Tibial nerve (tissue), 4 donors: Measurements from ENCODE around the gene WIZ. TPM values are rescaled to one million over a fixed set of nuclear protein-coding genes. Genes with fewer than 3 reads are reported as not detected.

Source experiments
- DNase-seq, 2 donors: peaks; one replicate each; pipeline ENCODE4 v3.0.0-alpha.2; 2019; ENCODE audit warnings: low spot score in 2 of 2
- H3K27ac ChIP-seq, 4 donors: fragments of 200-600 bp; sonication (generic) in 3 of 4; one replicate each; pipeline ENCODE4 v1.5.1; 2017 to 2019; ENCODE audit warnings: mild to moderate bottlenecking in 1 of 4
- H3K27me3 ChIP-seq, 2 donors: fragments of 200-600 bp; sonication (generic) in 1 of 2; one replicate each; pipeline versions ENCODE4 v1.5.1 to v1.6.0; 2017 to 2019
- H3K36me3 ChIP-seq, 3 donors: fragments of 200-600 bp; sonication (generic); one replicate each; pipeline ENCODE4 v1.5.1; 2018 to 2019
- H3K4me1 ChIP-seq, 4 donors: fragments of 200-600 bp; sonication (generic) in 3 of 4; one replicate each; pipeline ENCODE4 v1.5.1; 2017 to 2019
- H3K4me3 ChIP-seq, 4 donors: fragments of 200-600 bp; sonication (generic) in 3 of 4; one replicate each; pipeline ENCODE4 v1.5.1; 2017 to 2019; ENCODE audit warnings: mild to moderate bottlenecking in 1 of 4, moderate library complexity in 1 of 4
- H3K9me3 ChIP-seq, 4 donors: fragments of 200-600 bp; sonication (generic) in 3 of 4; one replicate each; pipeline ENCODE4 v1.5.1; 2017 to 2019
- CTCF ChIP-seq, 5 experiments: fragments of 200-600 bp in 3 of 5; fragments of 450-650 bp in 2 of 5; sonication (generic) in 3 of 5; IDR thresholded peaks; one replicate each; pipeline ENCODE4 v1.5.1; 2016 to 2019; ENCODE audit warnings: antibody characterized with exemption in 5 of 5, mild to moderate bottlenecking in 3 of 5, moderate library complexity in 2 of 5
- EP300 ChIP-seq, 2 donors: sonication (generic); formaldehyde crosslinking; IDR thresholded peaks; one replicate each; pipeline ENCODE4 v1.6.1; 2017; ENCODE audit warnings: antibody characterized with exemption in 2 of 2, mild to moderate bottlenecking in 1 of 2
- POLR2A ChIP-seq, 2 donors: fragments of 450-650 bp; IDR thresholded peaks; one replicate each; pipeline ENCODE4 v1.6.1; 2017; ENCODE audit warnings: antibody characterized with exemption in 2 of 2, mild to moderate bottlenecking in 2 of 2, moderate library complexity in 2 of 2
- WGBS, 2 donors: methylation state at CpG; one replicate each; pipeline ENCODE4 v1.1.5; 2018; 5-methylcytosine and 5-hydroxymethylcytosine counted together
- total RNA-seq, 4 donors: library from RNA; depleted of rRNA; stranded (reverse); fragments of >200 nt; gene quantifications; one replicate each; pipeline ENCODE4 v1.1.0, GENCODE V29; 2016

Gene WIZ
- total RNA-seq, 4 donors from 2014 or later = 31.5 to 108 (median 46.3) TPM

DNA sequence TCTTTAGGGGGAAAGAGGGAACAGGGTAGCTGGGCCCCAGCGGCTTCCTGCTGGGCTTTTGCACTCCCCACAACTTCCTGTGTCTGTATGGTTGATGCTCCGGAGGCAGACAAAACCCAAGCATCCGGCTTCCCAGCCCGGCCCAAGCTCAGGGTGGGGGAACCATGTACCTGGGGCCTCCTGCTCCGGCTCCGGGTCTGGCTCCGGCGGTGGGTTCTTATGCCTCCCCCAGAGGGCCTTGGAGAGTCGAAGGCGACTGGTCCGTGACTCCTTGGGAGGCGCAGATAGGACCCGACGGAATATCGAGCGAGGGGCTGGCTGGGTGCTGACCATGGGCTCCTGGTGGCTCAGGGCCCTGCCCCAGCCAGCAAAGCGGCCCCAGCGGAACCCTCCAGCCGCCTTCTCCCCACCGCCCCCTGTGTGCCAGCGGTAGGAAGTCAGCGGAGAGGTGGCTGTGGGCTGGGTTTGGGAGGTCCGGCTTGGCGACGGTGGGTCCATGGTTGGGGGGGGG is 14.2 kb upstream of the WIZ start:
- Histone ChIP-seq H3K4me3 (peak overlapping the region; percentile 14 to 53 (median 32)), H3K27me3 (peaks cover 0 to 59% of the 10 kb centered on the region in 2 donors), H3K36me3 (no peaks in the 10 kb centered on the region), H3K4me1 (no peaks in the 10 kb centered on the region), H3K27ac (peak overlapping the region in 1 of 4 donors; percentile 79), H3K9me3 (no peaks in the 10 kb centered on the region)
- TF ChIP-seq EP300 (IDR thresholded peaks at IDR 0.05) = no peak
- TF ChIP-seq CTCF (IDR thresholded peaks at IDR 0.05) = no peak
- TF ChIP-seq POLR2A (IDR thresholded peaks at IDR 0.05) = no peak
- WGBS, 2 donors = 63 to 65% methylated on average over 2 to 10 of the region's 25 CpGs
- DNase-seq = no peak

DNA sequence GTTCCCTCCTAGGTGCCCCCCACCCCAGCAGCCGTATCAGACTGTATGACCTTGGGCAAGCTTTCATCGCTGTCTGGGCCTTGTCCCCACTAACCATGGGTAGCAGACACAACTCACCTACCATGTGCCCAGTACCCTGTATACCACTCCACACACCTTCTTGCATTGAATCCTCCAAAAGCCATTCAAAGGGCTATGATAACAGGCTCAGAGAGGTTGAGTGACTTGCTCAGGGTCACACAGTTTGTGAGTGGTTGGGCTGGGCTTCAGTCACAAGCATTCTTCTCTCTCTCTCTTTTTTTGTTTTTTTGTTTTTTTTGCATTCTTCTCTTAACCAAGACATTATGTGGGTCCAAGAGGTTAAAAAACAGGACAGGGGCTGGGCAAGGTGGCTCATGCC is 11.9 kb upstream of the WIZ start:
- H3K27me3 ChIP-seq = peaks cover 0 to 56% of the 10 kb centered on the region in 2 donors
- 63 to 83% methylated on average over 2 of the region's 2 CpGs for WGBS, 2 donors
- no peak for TF ChIP-seq POLR2A (IDR thresholded peaks at IDR 0.05)
- no peak for TF ChIP-seq CTCF (IDR thresholded peaks at IDR 0.05)
- TF ChIP-seq EP300 (IDR thresholded peaks at IDR 0.05) = no peak

DNA sequence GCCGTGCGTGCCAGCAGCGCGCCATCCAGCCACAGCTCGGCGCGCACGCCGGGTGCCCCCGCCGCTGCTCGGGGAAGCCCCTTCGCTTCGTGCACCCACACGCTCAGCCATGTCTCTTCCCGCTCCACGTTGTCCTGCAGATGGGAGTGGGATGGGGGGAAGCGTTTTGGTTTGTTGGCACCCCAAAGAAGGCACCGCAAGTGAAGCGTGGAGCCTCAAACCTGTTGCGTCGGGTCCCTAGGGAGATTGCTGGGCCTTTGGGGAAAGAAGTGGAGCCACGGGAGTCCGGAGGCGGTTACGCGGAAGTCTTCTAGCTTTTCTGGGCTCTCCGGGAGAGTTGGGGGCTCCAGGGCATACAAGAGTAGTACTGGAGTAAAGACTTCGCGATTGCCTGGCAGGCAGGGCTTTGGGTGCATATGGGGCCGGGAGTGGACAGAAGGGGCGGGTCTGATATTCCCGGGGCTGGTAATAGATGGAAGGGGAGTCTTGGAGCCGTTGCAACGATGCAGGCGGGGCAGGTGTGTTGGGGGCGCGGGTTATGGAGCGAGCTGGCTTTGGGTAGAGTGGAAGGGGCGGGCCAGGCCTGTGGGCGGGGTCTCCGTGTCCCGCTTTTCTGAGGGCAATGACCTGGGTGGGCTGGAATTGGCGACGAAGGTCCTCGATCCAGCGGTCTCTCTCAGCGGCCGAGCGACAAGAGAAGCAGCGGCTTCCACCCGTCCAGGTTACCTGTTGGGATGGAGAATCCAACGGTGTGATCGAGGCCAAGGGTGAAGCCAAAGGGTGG is 8.1 kb upstream of the WIZ start:
- H3K4me1 ChIP-seq = peaks cover 0 to 26% (median 8%) of the 10 kb centered on the region in 4 donors
- TF ChIP-seq POLR2A (IDR thresholded peaks at IDR 0.05) (no peak), CTCF (IDR thresholded peaks at IDR 0.05) (no peak)
- H3K27ac ChIP-seq = no peak overlapping the region
- no peaks in the 10 kb centered on the region for H3K36me3 ChIP-seq
- H3K27me3 ChIP-seq = peaks cover 0 to 58% of the 10 kb centered on the region in 2 donors
- H3K4me3 ChIP-seq = no peak overlapping the region
- WGBS, 2 donors = 19 to 29% methylated on average over 52 of the region's 54 CpGs
- no peak for DNase-seq
- H3K9me3 ChIP-seq = no peaks in the 10 kb centered on the region

More for the DNA sequence above, 11.9 kb upstream of the WIZ start:
- DNase-seq = no peak
- peaks cover 0 to 14% (median 2%) of the 10 kb centered on the region in 4 donors for H3K4me1 ChIP-seq
- no peaks in the 10 kb centered on the region for H3K9me3 ChIP-seq
- H3K4me3 ChIP-seq = no peak overlapping the region
- no peaks in the 10 kb centered on the region for H3K36me3 ChIP-seq
- H3K27ac ChIP-seq = no peak overlapping the region

DNA sequence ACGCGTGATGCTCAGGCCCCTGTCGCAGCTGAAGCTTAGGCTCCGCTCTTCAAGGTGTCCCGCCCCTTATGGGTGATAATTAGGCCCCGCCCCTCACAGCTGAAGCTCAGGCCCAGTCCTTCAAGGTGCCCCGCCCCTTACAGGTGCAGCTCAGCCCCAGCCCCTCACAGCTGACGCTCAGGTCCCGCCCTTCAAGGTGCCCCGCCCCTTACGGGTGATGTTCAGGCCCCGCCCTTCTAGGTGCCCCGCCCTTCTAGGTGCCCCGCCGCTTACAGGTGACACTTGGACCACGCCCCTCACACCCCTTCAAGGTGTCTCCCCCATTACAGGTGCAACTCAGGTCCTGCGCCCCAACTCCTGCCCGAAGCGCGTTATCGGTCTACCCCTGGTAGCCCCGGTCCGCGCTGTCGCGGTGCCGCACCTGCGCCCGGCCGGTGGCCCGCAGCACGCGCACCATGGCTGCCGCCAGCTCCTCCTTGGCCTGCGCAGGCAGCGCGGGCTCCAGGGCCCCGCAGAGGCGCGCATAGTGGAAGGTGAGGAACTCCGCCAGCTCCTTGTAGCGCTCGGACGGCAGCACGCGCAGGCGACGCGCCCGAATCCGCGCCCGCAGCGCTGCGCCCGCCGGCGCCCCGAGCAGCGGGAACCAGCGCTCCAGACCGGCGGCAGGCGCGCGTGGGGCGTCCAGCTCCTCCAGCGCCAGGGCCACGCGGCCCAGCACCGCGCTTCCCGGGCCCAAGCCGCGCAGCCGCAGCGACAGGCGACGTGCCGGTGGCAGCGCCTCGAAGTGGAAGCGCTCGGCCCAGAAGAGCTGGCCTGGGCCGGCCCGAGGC is 7.3 kb upstream of the WIZ start:
- no peak for DNase-seq
- no peak overlapping the region for H3K27ac ChIP-seq
- no peaks in the 10 kb centered on the region for H3K9me3 ChIP-seq
- H3K36me3 ChIP-seq = no peaks in the 10 kb centered on the region
- TF ChIP-seq CTCF (IDR thresholded peaks at IDR 0.05) = no peak
- TF ChIP-seq EP300 (IDR thresholded peaks at IDR 0.05) = no peak
- no peak for TF ChIP-seq POLR2A (IDR thresholded peaks at IDR 0.05)
- H3K4me3 ChIP-seq = no peak overlapping the region
- peaks cover 0 to 58% of the 10 kb centered on the region in 2 donors for H3K27me3 ChIP-seq
- H3K4me1 ChIP-seq = peaks cover 0 to 34% (median 11%) of the 10 kb centered on the region in 4 donors
- 22 to 33% methylated on average over 36 to 46 of the region's 86 CpGs for WGBS, 2 donors
